Body of pancreas (tissue), 4 donors: ENCODE data around the gene NCOA3. TPM values are rescaled to one million over a fixed set of nuclear protein-coding genes. Genes with fewer than 3 reads are reported as not detected.

Experiments used
- ATAC-seq: fragments of 150-250 bp; one replicate; pipeline ENCODE4 v1.9.1; 2016
- DNase-seq, 4 donors: peaks; one replicate each; pipeline ENCODE4 v3.0.0-alpha.2; 2019
- H3K27ac ChIP-seq, 4 donors: fragments of 200-600 bp; sonication (generic); 1 replicate in 3 of 4; 2 replicates in 1 of 4; pipeline versions ENCODE4 v1.5.1 to v1.6.1; 2016 to 2019; ENCODE audit warnings: mild to moderate bottlenecking in 1 of 4, mixed read lengths in 1 of 4, moderate library complexity in 1 of 4
- H3K27me3 ChIP-seq, 2 donors: fragments of 200-600 bp; sonication (generic); one replicate each; pipeline ENCODE4 v1.6.0; 2016; ENCODE audit warnings: mild to moderate bottlenecking in 1 of 2
- H3K36me3 ChIP-seq, 2 donors: fragments of 200-600 bp; sonication (generic); replicated peaks in 1 of 2; 2 replicates each; pipeline ENCODE4 v1.5.1; 2016; ENCODE audit warnings: low read depth in 2 of 2; ENCODE audit not compliant: insufficient read depth in 1 of 2
- H3K4me1 ChIP-seq: fragments of 200-600 bp; sonication (generic); one replicate; pipeline ENCODE4 v1.6.0; 2016
- H3K4me3 ChIP-seq, 2 donors: fragments of 200-600 bp; sonication (generic); 1 replicate in 1 of 2; 2 replicates in 1 of 2; pipeline ENCODE4 v1.5.1; 2016 to 2019
- H3K9me3 ChIP-seq, 3 donors: fragments of 200-600 bp; sonication (generic); 1 replicate in 2 of 3; 2 replicates in 1 of 3; pipeline ENCODE4 v1.5.1; 2016
- CTCF ChIP-seq, 7 experiments: fragments of 450-650 bp in 4 of 7; fragments of 200-600 bp in 3 of 7; sonication (generic) in 3 of 7; IDR thresholded peaks; one replicate each; pipeline ENCODE4 v1.5.1; 2016 to 2019; ENCODE audit warnings: antibody characterized with exemption in 7 of 7
- POLR2A ChIP-seq, 3 donors: fragments of 450-650 bp; IDR thresholded peaks; one replicate each; pipeline ENCODE4 v1.6.1; 2016; ENCODE audit warnings: antibody characterized with exemption in 3 of 3, mild to moderate bottlenecking in 2 of 3
- WGBS, 2 donors: methylation state at CpG; one replicate each; pipeline ENCODE4 v1.1.5; 2017; 5-methylcytosine and 5-hydroxymethylcytosine counted together
- intact Hi-C: fragments of 100-400 bp; cut with DNase I; formaldehyde crosslinking; loops from one replicate; pipeline ENCODE4 v1.15.1; 2023
- total RNA-seq, 2 donors: library from RNA; depleted of rRNA; stranded (reverse); fragments of >200 nt; gene quantifications; one replicate each; pipeline ENCODE4 v1.1.0, GENCODE V29; 2016

Gene NCOA3
- total RNA-seq, 2 donors from 2014 or later: 14.8 to 17.1 TPM

- H3K27ac ChIP-seq: no peak overlapping the region
- no peak overlapping the region for H3K4me3 ChIP-seq
- H3K4me1 ChIP-seq: no peaks in the 10 kb centered on the region
- no peaks in the 10 kb centered on the region for H3K27me3 ChIP-seq
- ATAC-seq (no peak), DNase-seq (no peak)
- intact Hi-C loops: no loop called here
- no peaks in the 10 kb centered on the region for H3K9me3 ChIP-seq
- WGBS, 2 donors: 97% methylated on average over 2 of the region's 2 CpGs
- H3K36me3 ChIP-seq: no peaks in the 10 kb centered on the region
- no peak for TF ChIP-seq POLR2A (IDR thresholded peaks at IDR 0.05)
- no peak for TF ChIP-seq CTCF (IDR thresholded peaks at IDR 0.05)
Observed at GRCh38 chr20:47614703-47615309, 113.1 kb downstream of the NCOA3 start.

- H3K4me3 ChIP-seq: no peak overlapping the region
- intact Hi-C loops: no loop called here
- no peak for ATAC-seq
- TF ChIP-seq CTCF (IDR thresholded peaks at IDR 0.05) (no peak), POLR2A (IDR thresholded peaks at IDR 0.05) (no peak)
- H3K27ac ChIP-seq: no peak overlapping the region
- H3K27me3 ChIP-seq: no peaks in the 10 kb centered on the region
- H3K9me3 ChIP-seq: no peaks in the 10 kb centered on the region
- H3K36me3 ChIP-seq: peaks cover 0 to 3% of the 10 kb centered on the region in 2 donors
- 82 to 86% methylated on average over 6 of the region's 6 CpGs for WGBS, 2 donors
- no peaks in the 10 kb centered on the region for H3K4me1 ChIP-seq
- no peak for DNase-seq
Observed at GRCh38 chr20:47618479-47618878, 116.8 kb downstream of the NCOA3 start.

- no peak for ATAC-seq
- no peak for DNase-seq
- H3K4me3 ChIP-seq: no peak overlapping the region
- H3K27ac ChIP-seq: no peak overlapping the region
- peaks cover 0 to 3% of the 10 kb centered on the region in 2 donors for H3K36me3 ChIP-seq
- no peaks in the 10 kb centered on the region for H3K4me1 ChIP-seq
- no peak for TF ChIP-seq POLR2A (IDR thresholded peaks at IDR 0.05)
- peak; percentile 62 to 97 (median 81) for TF ChIP-seq CTCF (IDR thresholded peaks at IDR 0.05)
- intact Hi-C loops: loop anchor here (5.0 to 10.0 kb wide), 2 partner anchors 234 to 426 kb away; no protein-coding TSS in a partner anchor
- WGBS, 2 donors: 38 to 41% methylated on average over 8 of the region's 8 CpGs
- H3K9me3 ChIP-seq: no peaks in the 10 kb centered on the region
- H3K27me3 ChIP-seq: no peaks in the 10 kb centered on the region
Observed at GRCh38 chr20:47620808-47621805, 119.4 kb downstream of the NCOA3 start.

- TF ChIP-seq CTCF (IDR thresholded peaks at IDR 0.05) (no peak), POLR2A (IDR thresholded peaks at IDR 0.05) (no peak)
- H3K4me1 ChIP-seq: no peaks in the 10 kb centered on the region
- WGBS, 2 donors: 87 to 92% methylated on average over 9 of the region's 9 CpGs
- H3K4me3 ChIP-seq: no peak overlapping the region
- H3K27me3 ChIP-seq: no peaks in the 10 kb centered on the region
- intact Hi-C loops: loop anchor here (5.0 to 10.0 kb wide), 2 partner anchors 235 to 427 kb away; no protein-coding TSS in a partner anchor
- DNase-seq (no peak), ATAC-seq (no peak)
- peaks cover 0 to 3% of the 10 kb centered on the region in 2 donors for H3K36me3 ChIP-seq
- H3K27ac ChIP-seq: no peak overlapping the region
- H3K9me3 ChIP-seq: no peaks in the 10 kb centered on the region
Observed at GRCh38 chr20:47622118-47622665, 120.5 kb downstream of the NCOA3 start.
